NCI-H748 (cell line): ENCODE results near the gene TREML2.
A peak's percentile ranks its signal among the peaks of the same experiment; 100 is the strongest.

Source experiments
- DNase-seq: peaks from one replicate; lab custom pipeline; 2025; ENCODE audit not compliant: unreplicated experiment; lab: John Stamatoyannopoulos, UW

The TREML2 gene

GRCh38 chr6:41179163-41179562, 21.8 kb downstream of the TREML2 start:
- DNase-seq = no peak

GRCh38 chr6:41177695-41178094, 23.3 kb downstream of the TREML2 start:
- no peak for DNase-seq

GRCh38 chr6:41177287-41177686, 23.7 kb downstream of the TREML2 start:
- DNase-seq = no peak

DNA sequence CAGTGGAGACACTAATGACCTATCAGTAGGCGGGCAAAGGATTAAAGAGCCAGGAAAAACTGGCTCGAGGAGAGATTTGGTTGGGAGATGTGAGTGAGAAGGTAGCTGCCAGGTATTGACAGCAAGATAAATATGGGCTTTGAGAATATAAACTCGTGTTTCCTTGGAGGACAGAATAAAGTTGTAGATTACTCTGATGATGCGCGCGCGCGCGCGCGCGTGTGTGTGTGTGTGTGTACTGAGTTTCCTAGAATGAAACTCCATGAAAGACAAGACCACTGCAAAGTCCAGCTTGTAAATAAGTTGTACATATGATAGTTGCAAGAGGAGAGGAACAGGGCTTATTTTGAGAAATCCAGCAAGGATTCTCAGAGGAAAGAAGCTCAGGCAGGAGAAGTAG, 24.8 kb downstream of the TREML2 start:
- DNase-seq = no peak

DNA sequence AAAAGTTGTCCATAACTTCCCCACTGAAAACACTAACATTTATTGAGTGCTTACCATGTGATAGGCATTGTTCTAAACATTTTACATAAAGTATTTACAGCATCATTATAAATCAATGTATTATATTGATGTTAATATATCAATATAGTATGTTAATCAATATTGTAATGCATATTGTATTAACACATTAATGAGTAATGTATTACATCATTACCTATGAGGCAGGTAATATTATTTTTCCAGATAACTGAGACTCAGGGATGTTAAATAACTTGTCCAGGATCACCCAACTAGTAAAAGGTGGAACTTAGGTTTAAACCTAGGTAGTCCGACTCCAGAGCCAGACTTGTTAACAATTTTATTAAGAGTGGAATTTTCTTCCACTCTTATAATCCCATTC, 25.9 kb downstream of the TREML2 start:
- no peak for DNase-seq

DNA sequence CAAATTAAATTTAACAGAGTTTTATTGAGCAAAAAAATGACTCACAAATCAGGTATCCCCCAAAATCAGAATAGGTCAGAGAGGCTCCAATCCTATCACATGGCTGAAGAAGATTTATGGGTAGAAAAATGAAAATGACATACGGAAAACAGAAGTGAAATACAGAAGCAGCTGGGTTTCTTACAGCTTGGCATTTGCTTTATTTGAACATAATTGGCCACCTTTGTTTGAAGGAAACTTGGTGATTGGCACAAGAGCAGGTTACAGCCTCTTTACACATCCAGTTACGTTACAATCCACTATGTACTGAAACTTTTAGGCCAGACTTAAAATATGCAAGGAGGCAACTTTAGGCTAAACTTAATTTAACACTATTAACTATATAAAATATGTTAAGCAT, 26.3 kb downstream of the TREML2 start:
- DNase-seq = no peak

DNA sequence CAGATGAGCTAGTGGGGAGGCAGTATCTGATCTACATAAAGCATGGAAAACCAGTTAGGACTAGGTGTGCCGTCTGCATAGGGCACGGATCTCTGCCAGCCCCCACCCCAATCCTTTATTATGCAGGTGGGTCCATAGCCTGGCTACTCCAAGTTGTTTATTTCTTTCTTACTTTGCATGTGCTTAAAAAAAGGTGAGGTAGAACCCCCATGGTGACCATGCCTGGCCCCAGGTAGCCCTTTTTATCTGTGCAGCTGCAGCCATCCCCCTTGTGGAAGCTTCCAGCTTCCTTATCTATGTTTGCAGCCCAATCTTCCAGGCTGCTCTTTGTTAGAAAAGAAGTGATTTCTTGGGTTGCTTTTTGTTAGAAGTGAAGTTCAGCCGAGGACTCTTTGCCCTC, 29.0 kb downstream of the TREML2 start:
- DNase-seq = no peak

- no peak for DNase-seq
Measured at GRCh38 chr6:41170547-41171160, 30.3 kb downstream of the TREML2 start.

- no peak for DNase-seq
Measured at GRCh38 chr6:41167173-41167963, 33.6 kb downstream of the TREML2 start.

- no peak for DNase-seq
Measured at GRCh38 chr6:41164551-41165120, 36.3 kb downstream of the TREML2 start.

- no peak for DNase-seq
Measured at GRCh38 chr6:41163419-41163717, 37.6 kb downstream of the TREML2 start.

- no peak for DNase-seq
Measured at GRCh38 chr6:41162687-41163418, 38.1 kb downstream of the TREML2 start, which contains the start of gene TREM2. Gene TREM2 (minus strand): TSS chr6:41163116. CDS start chr6:41163082, 34 bp downstream.

- no peak for DNase-seq
Measured at GRCh38 chr6:41161851-41162552, 38.9 kb downstream of the TREML2 start.

DNA sequence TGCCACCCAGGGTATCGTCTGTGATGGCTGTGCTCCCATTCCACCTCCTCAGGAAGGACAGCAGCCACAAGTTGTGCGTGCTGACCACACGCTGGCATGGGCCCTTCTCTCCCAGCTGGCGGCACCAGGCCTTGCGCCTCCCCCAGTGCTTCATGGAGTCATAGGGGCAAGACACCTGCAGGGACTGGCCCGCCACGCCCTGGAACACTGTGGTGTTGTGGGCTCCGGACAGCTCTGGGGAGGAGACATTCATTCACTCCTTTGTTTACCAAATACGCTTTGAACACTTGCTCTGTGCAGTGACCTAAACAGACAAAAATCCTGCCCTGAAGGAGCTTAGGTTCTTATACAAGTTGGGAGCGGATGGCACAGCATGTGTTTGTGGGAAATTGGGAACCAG, 39.6 kb downstream of the TREML2 start:
- no peak for DNase-seq

DNA sequence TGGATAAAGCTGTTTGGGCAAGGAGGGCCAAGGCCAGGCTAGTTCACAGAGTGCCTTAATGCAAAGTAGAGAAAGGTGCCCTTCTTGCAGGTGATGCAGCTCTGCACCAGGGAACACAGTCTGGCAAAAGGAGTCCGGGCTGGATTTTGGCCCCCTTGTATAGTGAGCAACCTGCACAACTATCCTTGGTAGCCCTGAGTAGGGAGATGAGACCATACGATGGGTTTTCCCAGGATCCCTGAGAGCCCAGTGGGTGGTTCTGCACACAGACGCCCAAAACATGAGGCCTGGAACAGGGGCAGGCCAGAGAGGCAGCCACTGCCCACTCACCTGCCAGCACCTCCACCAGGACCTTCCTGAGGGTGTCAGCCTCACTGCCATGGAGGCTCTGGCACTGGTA, 40.0 kb downstream of the TREML2 start:
- DNase-seq = no peak

DNA sequence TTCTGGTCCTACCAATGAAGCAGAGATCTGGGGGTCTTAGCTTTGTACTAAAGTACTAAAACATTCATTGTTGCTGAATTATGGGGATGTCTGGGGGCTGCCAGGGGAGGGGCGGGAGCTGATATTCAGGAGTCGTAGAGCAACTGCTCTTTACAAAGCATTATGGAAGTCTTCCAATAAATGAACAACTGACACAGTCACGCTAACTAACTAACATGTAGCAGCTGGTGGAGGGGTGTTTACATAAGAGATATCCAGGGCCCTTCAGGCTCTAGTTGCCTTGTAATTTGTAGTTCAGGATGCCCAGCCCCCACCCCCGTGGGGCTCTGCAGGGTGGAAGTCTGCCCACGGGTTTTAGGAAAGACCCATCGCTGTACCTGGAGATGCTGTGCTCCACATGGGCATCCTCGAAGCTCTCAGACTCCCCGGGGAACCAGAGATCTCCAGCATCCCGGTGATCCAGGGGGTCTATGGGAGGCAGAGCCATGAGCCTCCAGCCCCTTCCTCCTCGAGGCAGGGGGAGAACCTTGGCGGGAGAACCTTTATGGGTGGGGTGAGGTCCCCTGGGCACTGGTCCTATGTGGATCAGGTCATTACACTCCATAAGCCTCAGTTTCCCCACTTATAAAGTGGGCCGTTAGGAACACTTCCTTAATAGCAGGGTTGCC, 41.4 kb downstream of the TREML2 start:
- peak; percentile 61 for DNase-seq

DNA sequence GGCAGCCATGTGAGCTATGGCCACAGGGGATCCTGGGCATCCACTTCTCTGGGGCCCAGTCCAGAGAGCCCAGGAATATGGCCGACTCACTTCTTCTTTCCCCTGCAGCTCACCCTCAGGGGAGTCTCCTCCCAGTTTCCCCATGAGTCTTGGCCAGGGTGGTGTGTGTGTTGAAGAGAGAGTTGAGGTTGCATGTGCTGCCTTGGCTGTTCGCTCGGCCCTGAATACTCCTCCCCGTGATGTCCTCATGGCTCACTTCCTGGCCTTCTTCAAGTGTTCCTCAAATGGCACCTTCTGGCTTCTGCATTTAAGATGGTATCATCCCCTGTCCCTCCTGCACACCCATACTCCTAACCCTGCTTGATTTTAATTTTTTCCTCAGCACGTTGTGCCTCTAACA, 43.6 kb downstream of the TREML2 start:
- DNase-seq = no peak

DNA sequence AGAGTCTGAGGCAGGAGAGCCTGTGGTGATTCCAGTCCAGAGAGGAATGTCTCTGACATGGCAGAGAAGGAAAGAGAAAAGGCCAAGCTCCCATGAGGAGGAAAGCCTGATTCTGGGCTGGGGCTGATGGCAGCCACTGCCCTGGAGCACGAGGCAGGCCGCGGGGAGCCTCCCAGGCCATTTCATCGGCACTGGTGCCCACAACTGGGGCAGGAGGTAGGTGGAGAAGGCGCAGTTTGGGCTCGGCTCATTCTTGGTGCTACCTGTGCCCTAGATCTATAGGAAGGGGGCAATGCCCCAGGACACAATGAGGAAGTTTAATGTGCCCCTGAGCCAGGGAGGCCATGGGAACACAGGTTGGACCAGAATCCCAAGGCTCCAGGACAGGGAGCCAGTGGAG, 44.2 kb downstream of the TREML2 start:
- DNase-seq = no peak

GRCh38 chr6:41156001-41156400, 44.9 kb downstream of the TREML2 start:
- DNase-seq = no peak

- no peak for DNase-seq
Measured at GRCh38 chr6:41155132-41155805, 45.7 kb downstream of the TREML2 start.
